ENCODE results near the gene FBRS. TPM values are rescaled to one million over a fixed set of nuclear protein-coding genes. Genes with fewer than 3 reads are reported as not detected.

FBRS gene
- total and polyA plus RNA-seq, 2 of the 13 experiments (the other 11 are each of a cell fraction or from before 2014, with no cell fraction given): 13.7 to 16.2 TPM

DNA sequence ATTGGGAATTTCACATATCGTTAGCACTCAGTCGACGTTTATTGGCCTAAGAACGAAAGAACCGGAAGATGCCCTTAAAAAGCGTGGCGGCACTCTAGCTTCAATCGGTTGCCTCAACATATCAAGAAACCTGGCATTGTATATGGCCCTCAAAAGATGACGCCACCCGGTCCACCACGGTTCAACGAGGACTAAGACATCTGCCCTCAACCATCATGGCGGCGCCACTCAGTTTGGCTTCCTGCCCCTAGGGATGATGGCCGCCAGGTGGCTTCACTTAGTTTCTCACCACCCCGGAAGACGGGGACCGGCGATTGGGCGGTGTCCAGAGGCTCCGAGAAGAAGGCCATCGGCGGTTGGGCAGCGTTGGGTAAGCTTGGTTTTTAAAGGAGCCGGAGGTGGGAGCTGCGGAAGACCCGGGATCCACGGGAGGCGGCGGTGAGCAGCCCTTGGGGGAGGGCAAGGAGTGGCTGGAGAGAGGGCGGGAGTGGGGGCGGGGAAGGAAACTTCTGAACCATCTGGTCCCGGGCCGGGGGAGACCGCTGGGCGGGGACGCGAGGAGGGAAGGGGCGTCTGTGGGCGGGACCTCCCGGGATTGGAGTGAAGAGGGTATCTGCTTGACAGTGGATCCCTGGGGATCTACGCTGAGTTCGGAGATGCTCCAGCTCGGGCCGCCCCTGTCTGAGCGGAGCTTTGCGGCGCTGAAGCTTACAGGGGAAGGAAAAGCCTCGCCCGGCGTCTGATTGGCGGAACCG is 7.7 kb upstream of the FBRS start, which contains the start of gene PRR14 (continued):
- TF ChIP-seq ZNF432 (CRISPR knock-in tag; IDR thresholded peaks at IDR 0.05; ENCODE audit: borderline replicate concordance) (no peak), DR1 (CRISPR knock-in tag; IDR thresholded peaks at IDR 0.05) (no peak), FOXC1 (CRISPR knock-in tag; IDR thresholded peaks at IDR 0.05; ENCODE audit: borderline replicate concordance) (peak; percentile 63), TBP (CRISPR knock-in tag; IDR thresholded peaks at IDR 0.05) (no peak), GATA4 (IDR thresholded peaks at IDR 0.05; ENCODE audit: borderline replicate concordance, low read depth) (no peak), TGIF2 (CRISPR knock-in tag; IDR thresholded peaks at IDR 0.05) (no peak), ZIK1 (CRISPR knock-in tag; IDR thresholded peaks at IDR 0.05; ENCODE audit: borderline replicate concordance, low read depth) (0 out of 2 replicates have a peak, but pooled peaks have one; percentile 48), ZFYVE20 (CRISPR knock-in tag; IDR thresholded peaks at IDR 0.05; ENCODE audit: borderline replicate concordance, low read depth) (no peak), ZFP37 (CRISPR knock-in tag; IDR thresholded peaks at IDR 0.05; ENCODE audit: borderline replicate concordance) (no peak), MIER2 (CRISPR knock-in tag; IDR thresholded peaks at IDR 0.05) (no peak), ATRX (CRISPR knock-in tag; IDR thresholded peaks at IDR 0.05; ENCODE audit: borderline replicate concordance) (no peak), POLR2G (IDR thresholded peaks at IDR 0.05; ENCODE audit: low read depth, low read length) (no peak; the same call in 1 of the 2 replicates), AHR (CRISPR knock-in tag; IDR thresholded peaks at IDR 0.05) (no peak), CBX2 (IDR thresholded peaks at IDR 0.05; ENCODE audit: low read depth, low read length) (no peak), CBX2 (CRISPR knock-in tag; IDR thresholded peaks at IDR 0.05; ENCODE audit: low read depth) (no peak)
- TF ChIP-seq, protein P1, sequence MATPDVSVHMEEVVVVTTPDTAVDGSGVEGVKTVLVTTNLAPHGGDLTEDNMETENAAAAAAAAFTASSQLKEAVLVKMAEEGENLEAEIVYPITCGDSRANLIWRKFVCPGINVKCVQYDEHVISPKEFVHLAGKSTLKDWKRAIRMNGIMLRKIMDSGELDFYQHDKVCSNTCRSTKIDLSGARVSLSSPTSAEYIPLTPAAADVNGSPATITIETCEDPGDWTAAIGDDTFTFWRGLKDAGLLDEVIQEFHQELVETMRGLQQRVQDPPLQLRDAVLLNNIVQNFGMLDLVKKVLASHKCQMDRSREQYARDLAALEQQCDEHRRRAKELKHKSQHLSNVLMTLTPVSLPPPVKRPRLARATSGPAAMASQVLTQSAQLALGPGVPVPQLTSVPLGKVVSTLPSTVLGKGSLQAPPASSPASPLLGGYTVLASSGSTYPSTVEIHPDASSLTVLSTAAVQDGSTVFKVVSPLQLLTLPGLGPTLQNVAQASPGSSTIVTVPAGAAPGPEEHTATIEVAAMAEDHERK (CRISPR knock-in tag; IDR thresholded peaks at IDR 0.05; ENCODE audit: low read depth): no peak
- TF ChIP-seq, protein P2, sequence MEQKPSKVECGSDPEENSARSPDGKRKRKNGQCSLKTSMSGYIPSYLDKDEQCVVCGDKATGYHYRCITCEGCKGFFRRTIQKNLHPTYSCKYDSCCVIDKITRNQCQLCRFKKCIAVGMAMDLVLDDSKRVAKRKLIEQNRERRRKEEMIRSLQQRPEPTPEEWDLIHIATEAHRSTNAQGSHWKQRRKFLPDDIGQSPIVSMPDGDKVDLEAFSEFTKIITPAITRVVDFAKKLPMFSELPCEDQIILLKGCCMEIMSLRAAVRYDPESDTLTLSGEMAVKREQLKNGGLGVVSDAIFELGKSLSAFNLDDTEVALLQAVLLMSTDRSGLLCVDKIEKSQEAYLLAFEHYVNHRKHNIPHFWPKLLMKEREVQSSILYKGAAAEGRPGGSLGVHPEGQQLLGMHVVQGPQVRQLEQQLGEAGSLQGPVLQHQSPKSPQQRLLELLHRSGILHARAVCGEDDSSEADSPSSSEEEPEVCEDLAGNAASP (CRISPR knock-in tag; IDR thresholded peaks at IDR 0.05; ENCODE audit: borderline replicate concordance): no peak; the same call in 1 of the 2 replicates
- TF ChIP-seq, protein P3, sequence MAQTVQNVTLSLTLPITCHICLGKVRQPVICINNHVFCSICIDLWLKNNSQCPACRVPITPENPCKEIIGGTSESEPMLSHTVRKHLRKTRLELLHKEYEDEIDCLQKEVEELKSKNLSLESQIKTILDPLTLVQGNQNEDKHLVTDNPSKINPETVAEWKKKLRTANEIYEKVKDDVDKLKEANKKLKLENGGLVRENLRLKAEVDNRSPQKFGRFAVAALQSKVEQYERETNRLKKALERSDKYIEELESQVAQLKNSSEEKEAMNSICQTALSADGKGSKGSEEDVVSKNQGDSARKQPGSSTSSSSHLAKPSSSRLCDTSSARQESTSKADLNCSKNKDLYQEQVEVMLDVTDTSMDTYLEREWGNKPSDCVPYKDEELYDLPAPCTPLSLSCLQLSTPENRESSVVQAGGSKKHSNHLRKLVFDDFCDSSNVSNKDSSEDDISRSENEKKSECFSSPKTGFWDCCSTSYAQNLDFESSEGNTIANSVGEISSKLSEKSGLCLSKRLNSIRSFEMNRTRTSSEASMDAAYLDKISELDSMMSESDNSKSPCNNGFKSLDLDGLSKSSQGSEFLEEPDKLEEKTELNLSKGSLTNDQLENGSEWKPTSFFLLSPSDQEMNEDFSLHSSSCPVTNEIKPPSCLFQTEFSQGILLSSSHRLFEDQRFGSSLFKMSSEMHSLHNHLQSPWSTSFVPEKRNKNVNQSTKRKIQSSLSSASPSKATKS (CRISPR knock-in tag; IDR thresholded peaks at IDR 0.05): no peak
- TF ChIP-seq, protein P4, sequence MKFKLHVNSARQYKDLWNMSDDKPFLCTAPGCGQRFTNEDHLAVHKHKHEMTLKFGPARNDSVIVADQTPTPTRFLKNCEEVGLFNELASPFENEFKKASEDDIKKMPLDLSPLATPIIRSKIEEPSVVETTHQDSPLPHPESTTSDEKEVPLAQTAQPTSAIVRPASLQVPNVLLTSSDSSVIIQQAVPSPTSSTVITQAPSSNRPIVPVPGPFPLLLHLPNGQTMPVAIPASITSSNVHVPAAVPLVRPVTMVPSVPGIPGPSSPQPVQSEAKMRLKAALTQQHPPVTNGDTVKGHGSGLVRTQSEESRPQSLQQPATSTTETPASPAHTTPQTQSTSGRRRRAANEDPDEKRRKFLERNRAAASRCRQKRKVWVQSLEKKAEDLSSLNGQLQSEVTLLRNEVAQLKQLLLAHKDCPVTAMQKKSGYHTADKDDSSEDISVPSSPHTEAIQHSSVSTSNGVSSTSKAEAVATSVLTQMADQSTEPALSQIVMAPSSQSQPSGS (CRISPR knock-in tag; IDR thresholded peaks at IDR 0.05): peak; percentile 47; the same call in 1 of the 2 replicates
- TF ChIP-seq, protein P5, sequence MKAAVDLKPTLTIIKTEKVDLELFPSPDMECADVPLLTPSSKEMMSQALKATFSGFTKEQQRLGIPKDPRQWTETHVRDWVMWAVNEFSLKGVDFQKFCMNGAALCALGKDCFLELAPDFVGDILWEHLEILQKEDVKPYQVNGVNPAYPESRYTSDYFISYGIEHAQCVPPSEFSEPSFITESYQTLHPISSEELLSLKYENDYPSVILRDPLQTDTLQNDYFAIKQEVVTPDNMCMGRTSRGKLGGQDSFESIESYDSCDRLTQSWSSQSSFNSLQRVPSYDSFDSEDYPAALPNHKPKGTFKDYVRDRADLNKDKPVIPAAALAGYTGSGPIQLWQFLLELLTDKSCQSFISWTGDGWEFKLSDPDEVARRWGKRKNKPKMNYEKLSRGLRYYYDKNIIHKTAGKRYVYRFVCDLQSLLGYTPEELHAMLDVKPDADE (CRISPR knock-in tag; IDR thresholded peaks at IDR 0.05): no peak
- TF ChIP-seq, protein P6, sequence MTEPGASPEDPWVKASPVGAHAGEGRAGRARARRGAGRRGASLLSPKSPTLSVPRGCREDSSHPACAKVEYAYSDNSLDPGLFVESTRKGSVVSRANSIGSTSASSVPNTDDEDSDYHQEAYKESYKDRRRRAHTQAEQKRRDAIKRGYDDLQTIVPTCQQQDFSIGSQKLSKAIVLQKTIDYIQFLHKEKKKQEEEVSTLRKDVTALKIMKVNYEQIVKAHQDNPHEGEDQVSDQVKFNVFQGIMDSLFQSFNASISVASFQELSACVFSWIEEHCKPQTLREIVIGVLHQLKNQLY (CRISPR knock-in tag; IDR thresholded peaks at IDR 0.05): no peak
